Stimulated activated CD4-positive, alpha-beta T cell treated with anti-CD3 and anti-CD28 coated beads, Interleukin-12 subunit alpha, Interleukin-12 subunit beta, amount 100 ng/mL, for 4 hours (primary cell): ENCODE measurements around the gene MEGF11.

Source experiments
- DNase-seq: peaks from one replicate; pipeline ENCODE4 v3.0.0-alpha.2; 2020

MEGF11 gene

GRCh38 chr15:66253418-66254088, at the start of gene MEGF11:
MEGF11 (minus strand) TSS chr15:66253750; CDS start chr15:66128403, 125,347 bp downstream.
- DNase-seq = peak; percentile 4

- no peak for DNase-seq
Measured at GRCh38 chr15:66302489-66303278, 49.1 kb upstream of the MEGF11 start.

GRCh38 chr15:66298803-66299251, 45.3 kb upstream of the MEGF11 start:
- DNase-seq = no peak

GRCh38 chr15:66296186-66296585, 42.6 kb upstream of the MEGF11 start:
- DNase-seq = no peak

DNA sequence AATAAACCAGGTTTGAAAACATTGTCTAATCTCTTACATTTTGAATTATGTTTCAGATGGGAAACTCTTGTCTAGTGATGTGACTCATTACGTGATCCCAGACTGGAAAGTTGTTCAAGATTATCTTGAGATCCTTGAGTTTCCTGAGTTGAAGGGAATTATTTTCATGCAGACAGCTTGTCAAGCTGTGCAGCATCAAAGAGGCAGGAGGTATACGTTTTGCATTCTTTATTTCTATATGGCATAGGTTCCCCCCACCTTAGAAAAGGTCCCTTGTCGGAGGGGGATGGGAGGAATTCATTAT, 41.3 kb upstream of the MEGF11 start:
- DNase-seq = no peak

DNA sequence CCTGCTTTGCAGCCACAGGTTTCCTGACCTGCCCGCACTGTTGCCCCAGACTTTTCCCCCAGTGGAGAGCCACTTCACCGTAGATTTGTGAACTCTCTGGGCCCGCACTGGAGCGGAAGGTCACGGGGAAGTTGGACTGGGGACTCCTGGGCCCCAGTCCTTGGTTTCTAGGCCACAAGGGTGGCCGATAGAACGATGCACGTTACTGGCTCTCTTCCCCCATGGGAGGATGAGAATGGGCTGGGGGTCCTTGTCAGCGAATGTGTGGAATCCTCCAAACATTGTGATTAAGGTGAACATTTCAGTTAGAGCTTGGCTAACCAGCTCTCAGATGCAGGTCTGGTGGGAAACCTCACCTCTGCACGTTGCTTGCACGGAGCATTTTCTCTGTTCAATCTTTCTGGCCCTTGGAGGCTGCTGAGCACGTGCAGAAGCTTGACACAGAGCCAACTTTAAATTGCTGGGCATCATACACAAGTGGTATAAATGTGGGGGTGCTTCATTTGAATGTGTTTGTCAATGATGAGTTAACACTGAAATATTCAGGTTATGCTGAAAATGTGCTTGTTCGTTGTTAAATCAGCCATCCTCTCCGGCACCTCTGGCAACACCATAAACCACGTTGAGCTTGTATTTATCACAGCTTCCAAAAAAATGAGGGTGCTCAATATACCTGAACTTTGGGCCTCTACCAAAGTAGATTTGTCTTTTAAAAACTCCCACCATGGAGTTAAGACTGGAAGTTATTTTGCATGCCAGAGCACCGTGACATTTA, 40.8 kb upstream of the MEGF11 start:
- DNase-seq = no peak

DNA sequence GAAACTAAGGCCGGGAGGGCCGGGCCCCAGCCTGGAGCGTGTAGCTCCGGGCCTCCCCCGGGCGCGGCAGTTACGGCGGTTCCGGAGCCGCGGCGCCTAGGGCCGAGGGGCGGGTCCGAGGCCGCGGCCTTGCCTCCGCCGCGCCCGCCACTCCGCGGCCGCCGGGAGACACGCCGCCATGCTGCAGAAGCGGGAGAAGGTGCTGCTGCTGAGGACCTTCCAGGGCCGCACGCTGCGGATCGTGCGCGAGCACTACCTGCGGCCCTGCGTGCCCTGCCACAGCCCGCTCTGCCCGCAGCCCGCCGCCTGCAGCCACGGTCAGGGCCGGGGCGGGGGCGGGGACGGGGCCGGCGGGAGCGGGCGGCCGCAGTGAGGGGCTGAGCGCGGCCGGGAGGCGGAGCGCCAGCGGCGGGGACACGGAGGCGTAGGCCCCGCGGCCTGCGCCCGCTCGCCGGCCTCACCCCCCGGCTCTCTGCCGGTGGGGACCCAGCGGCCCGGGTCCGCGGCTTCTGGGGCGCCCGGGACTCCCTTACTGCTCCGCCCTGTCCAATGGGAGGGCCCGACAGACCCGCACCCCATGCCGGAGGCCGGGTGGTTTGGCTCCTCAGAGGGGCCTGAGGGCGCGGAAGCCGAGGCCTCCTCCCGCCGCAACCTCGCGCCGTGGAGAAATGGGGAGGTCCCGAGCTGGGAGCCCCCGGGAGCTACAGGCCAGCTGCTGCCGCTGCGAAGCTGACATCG, 40.0 kb upstream of the MEGF11 start, which contains the start of gene DIS3L:
Gene DIS3L, plus strand, starts transcription at position 150 of the 738 bp plus-strand sequence. Its CDS starts 29 bp downstream, at position 179.
- DNase-seq = peak; percentile 64

DNA sequence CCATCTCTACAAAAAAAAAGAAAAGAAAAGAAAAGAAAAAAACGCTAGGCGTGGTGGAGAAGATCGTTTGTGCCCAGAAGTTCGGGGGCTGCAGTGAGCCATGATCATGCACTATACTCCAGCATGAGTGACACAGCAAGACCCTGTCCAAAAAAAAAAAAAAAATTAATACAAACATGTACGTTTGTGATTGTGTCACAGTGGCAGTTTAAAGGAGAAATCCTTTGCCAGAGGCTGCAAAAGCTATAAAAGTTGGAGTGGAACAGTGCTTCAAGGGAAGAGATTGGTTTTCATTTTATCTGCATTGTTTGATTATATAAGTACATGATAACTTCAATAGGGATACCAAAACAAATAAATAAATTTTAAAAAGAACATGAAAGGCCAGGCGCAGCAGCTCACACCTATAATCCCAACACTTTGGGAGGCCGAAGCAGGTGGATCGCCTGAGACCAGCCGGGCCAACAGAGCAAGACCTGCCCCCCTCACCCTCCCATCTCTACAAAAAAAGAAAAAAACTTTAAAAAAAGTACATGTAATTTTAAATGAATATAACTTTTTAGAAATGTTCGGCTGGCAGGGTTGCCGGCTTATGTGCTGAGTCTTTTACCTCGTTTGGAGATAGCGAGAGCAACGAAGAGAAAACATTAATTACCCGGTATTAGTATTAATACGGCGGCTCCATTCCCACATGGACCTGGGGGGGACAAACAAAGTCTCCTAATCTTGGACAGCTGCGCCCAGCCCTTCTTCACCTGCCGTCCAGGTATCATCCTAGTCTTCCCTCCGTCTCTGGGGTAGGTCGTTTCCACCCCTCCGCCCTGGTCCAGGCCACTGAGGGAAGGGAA, 39.2 kb upstream of the MEGF11 start:
- DNase-seq = no peak

DNA sequence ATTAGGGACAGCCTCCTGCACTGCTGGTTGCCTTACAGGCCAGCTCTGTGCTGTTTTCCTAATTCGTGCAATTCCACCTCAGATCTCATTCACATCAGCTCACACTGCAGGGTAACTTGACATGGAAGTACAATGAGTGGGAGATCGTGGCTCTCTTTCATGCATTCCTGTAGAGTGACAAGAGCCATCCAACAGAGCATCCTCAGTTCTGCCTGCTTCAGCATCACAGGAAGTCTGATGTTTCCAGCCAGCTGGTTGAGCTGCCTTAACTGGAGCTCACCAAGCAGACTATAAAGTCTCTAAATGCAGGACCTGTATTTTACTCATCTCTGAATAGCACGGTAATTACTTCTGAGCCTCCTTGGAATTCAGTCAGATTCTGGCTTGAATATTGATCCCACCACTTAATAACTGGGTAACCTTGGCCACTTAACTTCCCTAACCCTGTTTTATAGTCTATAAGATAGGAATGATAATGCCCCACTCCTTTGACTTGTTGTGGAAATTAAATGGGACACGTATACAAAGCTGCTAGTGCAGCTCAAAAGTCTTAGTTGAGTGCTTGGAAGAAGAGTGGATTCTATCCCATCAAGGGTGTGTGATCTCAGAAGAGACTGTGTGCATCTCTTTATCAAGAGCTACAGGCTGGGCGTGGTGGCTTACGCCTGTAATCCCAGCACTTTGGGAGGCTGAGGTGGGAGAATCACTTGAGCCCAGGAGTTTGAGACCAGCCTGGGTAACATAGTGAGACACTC, 38.4 kb upstream of the MEGF11 start:
- no peak for DNase-seq

DNA sequence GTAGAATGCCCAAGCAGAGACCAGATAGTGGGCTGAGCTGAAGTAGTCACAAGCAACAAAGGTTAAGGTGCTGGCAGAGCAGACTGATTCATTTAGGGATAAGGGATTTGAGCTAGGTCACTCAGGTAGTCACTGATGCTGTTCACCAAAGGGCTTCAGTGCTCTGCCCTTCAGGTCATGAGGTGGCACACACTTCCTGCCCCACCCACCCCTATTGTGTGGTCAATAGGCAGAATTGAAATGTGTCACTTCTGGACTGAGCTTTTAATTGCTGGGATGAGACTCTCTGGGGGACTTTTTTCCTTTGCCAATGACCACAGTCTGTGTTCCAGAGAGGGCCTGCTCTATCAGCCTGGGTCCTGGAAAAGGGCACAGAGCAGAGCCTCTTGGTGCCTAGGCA, 37.0 kb upstream of the MEGF11 start:
- DNase-seq = no peak

DNA sequence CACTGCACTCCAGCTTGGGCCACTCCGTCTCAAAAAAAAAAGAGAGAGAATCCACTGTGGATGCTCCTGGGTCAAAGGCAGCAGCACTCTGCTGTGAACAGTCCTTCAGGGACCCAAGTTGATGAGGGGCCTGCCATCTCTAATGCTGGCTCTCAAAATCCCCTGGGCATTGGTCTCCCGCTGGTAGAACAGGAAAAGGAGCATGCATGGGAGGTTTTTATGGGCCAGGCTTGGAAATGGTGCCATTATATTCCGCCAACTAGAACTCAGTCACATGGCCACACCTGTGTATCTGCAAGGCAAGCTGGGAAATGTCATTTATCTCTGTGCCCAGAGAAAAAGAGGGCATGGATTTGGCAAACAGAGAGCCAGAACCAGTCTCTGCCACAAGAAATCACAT, 36.5 kb upstream of the MEGF11 start:
- DNase-seq = no peak

- DNase-seq = no peak
Measured at GRCh38 chr15:66288551-66289185, 35.1 kb upstream of the MEGF11 start.

DNA sequence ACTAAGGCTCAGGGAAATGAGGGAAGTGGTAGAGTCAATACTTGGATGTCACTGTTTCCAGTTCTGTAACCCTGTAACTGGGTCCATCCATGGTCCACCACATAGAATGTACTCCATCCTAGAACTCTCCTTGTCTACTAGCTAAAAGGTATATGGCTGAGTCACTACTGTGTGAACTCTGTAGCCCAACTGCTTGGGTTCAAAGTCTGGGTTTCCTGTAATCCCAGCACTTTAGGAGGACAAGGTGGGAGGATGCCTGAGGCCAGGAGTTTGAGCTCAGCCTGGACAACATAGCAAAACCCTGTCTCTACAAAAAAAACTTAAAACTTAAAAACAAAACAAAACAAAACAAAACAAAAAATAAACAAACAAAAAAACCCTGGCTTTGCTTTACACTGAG, 34.5 kb upstream of the MEGF11 start:
- DNase-seq = no peak

DNA sequence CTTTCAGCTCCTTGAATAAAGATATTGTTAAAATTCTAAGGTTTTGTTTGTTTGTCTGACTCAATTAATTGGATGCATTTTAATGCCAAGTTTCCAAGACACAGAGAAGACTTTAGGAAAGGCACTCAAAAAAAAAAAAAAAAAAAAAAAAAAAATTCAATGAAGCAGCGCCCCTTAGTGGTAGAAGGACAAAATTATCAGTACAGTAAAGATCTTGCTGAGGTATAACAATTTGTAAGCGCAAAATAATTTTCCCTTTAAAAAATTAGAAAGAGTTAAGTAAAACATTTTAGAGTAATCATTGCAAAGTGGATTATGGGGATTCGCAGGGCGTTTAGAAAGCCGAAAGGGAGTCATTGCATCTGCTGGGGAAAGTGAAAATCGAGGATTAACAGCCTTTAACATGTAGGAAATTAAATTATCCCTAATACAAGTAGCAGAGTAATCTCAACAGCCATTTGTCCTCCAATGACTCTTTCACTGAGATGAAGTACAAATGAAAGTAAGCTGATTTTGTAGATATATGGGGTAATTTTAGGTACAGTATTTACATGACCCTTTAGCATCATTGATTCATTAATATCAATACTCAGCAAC, 34.0 kb upstream of the MEGF11 start:
- DNase-seq = no peak

- DNase-seq = no peak
Measured at GRCh38 chr15:66285533-66286280, 32.2 kb upstream of the MEGF11 start.

DNA sequence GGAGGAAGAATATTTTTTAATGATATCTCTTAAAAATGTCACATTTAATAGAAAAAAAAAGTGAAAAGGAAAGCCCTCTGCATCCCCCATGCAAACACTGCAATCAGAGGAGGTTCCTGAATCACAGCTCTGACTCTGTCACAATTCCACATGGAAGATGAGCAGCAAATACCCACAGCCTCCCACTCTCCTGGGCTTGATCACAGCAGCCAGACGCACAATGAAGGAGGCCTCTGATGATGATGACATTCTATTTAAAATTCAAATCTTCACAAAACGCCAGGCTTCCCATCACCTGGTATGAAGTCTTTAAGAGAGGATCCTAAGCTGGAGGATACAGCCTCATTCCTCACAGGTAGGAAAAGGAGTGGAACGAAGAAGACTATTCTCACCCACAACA, 30.7 kb upstream of the MEGF11 start:
- DNase-seq = no peak

DNA sequence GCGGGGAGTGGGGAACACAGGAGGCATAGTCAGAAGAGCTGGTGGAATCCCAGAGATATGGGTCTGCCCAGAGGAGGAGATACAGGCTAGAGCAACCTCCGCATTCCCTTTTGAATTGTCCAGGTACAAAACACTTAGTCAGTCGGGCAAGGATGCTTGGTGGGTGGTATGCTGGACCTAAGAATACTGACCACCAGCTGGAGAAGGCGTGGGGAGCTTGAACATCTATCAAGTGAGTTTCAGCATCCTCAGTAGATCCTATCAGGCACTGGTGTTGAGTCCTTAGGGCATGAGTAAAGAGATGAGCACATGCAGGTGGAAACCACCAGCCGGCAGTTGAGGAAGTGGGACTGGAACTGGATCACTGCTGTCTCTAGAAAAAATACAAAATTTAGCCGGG, 25.1 kb upstream of the MEGF11 start:
- no peak for DNase-seq

- no peak for DNase-seq
Measured at GRCh38 chr15:66278056-66278455, 24.5 kb upstream of the MEGF11 start.

- DNase-seq = no peak
Measured at GRCh38 chr15:66276546-66276945, 23.0 kb upstream of the MEGF11 start.

DNA sequence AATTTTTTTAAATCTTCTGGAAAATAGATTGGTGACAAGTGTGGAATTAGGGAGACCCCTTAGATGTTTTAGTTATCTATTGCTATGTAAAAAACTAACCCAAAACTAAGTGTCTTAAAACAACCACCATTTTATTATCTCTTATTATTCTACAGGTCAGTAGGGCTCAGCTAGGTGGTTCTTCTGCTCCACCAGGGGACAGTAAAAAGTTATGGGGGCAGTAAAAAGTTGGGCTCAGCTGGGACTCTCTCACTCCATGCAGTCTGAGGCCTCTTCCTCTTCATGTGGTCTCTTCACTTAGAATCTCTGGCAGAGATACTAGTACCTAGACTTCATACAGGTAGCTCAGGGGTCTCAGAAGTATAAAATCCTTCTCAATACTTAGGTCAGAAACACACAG, 21.8 kb upstream of the MEGF11 start:
- no peak for DNase-seq
